Mesenchymal stem cell (in vitro differentiated cells and primary cell): ENCODE measurements around the gene GRAMD1B.

Source experiments
- DNase-seq: peaks from one replicate; pipeline ENCODE4 v3.0.0-alpha.2; 2013
- H2AFZ ChIP-seq: one replicate; pipeline ENCODE4 v1.6.1; 2013; ENCODE audit warnings: low read depth, mild to moderate bottlenecking, control low read depth, inconsistent platforms, low read length, moderate library complexity
- H2AK5ac ChIP-seq: 2 replicates; pipeline ENCODE4 v1.6.1; 2013; ENCODE audit warnings: low read length, moderate library complexity, mild to moderate bottlenecking, inconsistent platforms; ENCODE audit not compliant: severe bottlenecking
- H2BK120ac ChIP-seq: one replicate; pipeline ENCODE4 v1.6.1; 2013; ENCODE audit warnings: low read depth, mild to moderate bottlenecking, inconsistent platforms, low read length, moderate library complexity
- H2BK12ac ChIP-seq, 2 experiments: one replicate each; pipeline ENCODE4 v1.6.1; 2013; ENCODE audit warnings: inconsistent platforms in 2 of 2, low read length in 2 of 2, mild to moderate bottlenecking in 2 of 2, moderate library complexity in 2 of 2, control low read depth in 1 of 2
- H2BK15ac ChIP-seq: one replicate; pipeline ENCODE4 v1.6.1; 2013; ENCODE audit warnings: mild to moderate bottlenecking, low read depth, inconsistent platforms; ENCODE audit not compliant: poor library complexity, severe bottlenecking
- H2BK5ac ChIP-seq: 2 replicates; pipeline ENCODE4 v1.6.1; 2013; ENCODE audit warnings: low read depth, mild to moderate bottlenecking, low read length, control low read depth, inconsistent platforms; ENCODE audit not compliant: poor library complexity, severe bottlenecking
- H3K14ac ChIP-seq, 2 experiments: one replicate each; pipeline ENCODE4 v1.6.1; 2013; ENCODE audit warnings: inconsistent platforms in 2 of 2, low read length in 2 of 2, control low read depth in 1 of 2, mild to moderate bottlenecking in 1 of 2, moderate library complexity in 1 of 2
- H3K18ac ChIP-seq, 2 experiments: one replicate each; pipeline ENCODE4 v1.6.1; 2013; ENCODE audit warnings: inconsistent platforms in 2 of 2, low read length in 2 of 2, control low read depth in 1 of 2, low read depth in 1 of 2, mild to moderate bottlenecking in 1 of 2
- H3K23ac ChIP-seq, 2 experiments: one replicate each; pipeline ENCODE4 v1.6.1; 2013; ENCODE audit warnings: inconsistent platforms in 2 of 2, low read length in 2 of 2, mild to moderate bottlenecking in 2 of 2, moderate library complexity in 2 of 2, control low read depth in 1 of 2
- H3K27ac ChIP-seq: 2 replicates; pipeline ENCODE4 v1.5.1; 2013; ENCODE audit warnings: mild to moderate bottlenecking, moderate library complexity, low read length, control low read depth, inconsistent platforms; ENCODE audit not compliant: poor library complexity, severe bottlenecking
- H3K27me3 ChIP-seq, 2 experiments: 2 replicates each; pipeline versions ENCODE4 v1.6.1 to v1.7.0; 2013; ENCODE audit warnings: low read length in 2 of 2, mild to moderate bottlenecking in 2 of 2, moderate library complexity in 2 of 2, control low read depth in 1 of 2, inconsistent platforms in 1 of 2; ENCODE audit not compliant: control insufficient read depth in 1 of 2, insufficient read depth in 1 of 2
- H3K36me3 ChIP-seq, 2 experiments: 2 replicates each; pipeline versions ENCODE4 v1.6.1 to v1.7.0; 2013; ENCODE audit warnings: low read length in 2 of 2, control low read depth in 1 of 2, inconsistent platforms in 1 of 2, low read depth in 1 of 2, mild to moderate bottlenecking in 1 of 2; ENCODE audit not compliant: insufficient read depth in 2 of 2, control insufficient read depth in 1 of 2
- H3K4ac ChIP-seq, 2 experiments: one replicate each; pipeline ENCODE4 v1.6.1; 2013; ENCODE audit warnings: inconsistent platforms in 2 of 2, low read length in 2 of 2, mild to moderate bottlenecking in 2 of 2, moderate library complexity in 2 of 2, control low read depth in 1 of 2, low read depth in 1 of 2
- H3K4me1 ChIP-seq: 2 replicates; pipeline ENCODE4 v1.6.1; 2013; ENCODE audit warnings: low read depth, low read length, control low read depth; ENCODE audit not compliant: control insufficient read depth, insufficient read depth
- H3K4me2 ChIP-seq: 2 replicates; pipeline ENCODE4 v1.6.1; 2013; ENCODE audit warnings: low read length, mild to moderate bottlenecking, inconsistent platforms; ENCODE audit not compliant: poor library complexity, severe bottlenecking
- H3K4me3 ChIP-seq, 2 experiments: 2 replicates each; pipeline versions ENCODE4 v1.5.1 to v1.7.0; 2013; ENCODE audit warnings: low read length in 2 of 2, mild to moderate bottlenecking in 2 of 2, control low read depth in 1 of 2, low read depth in 1 of 2; ENCODE audit not compliant: insufficient read depth in 1 of 2
- H3K79me1 ChIP-seq: replicated peaks from 2 replicates; pipeline ENCODE4 v1.6.1; 2013; ENCODE audit warnings: mild to moderate bottlenecking, control low read depth, low read length, inconsistent platforms; ENCODE audit not compliant: poor library complexity, severe bottlenecking
- H3K9ac ChIP-seq: 2 replicates; pipeline ENCODE4 v1.7.0; 2013; ENCODE audit warnings: mild to moderate bottlenecking, low read length, moderate library complexity
- H3K9me3 ChIP-seq: 2 replicates; pipeline ENCODE4 v1.7.0; 2013; ENCODE audit warnings: mild to moderate bottlenecking, low read length; ENCODE audit not compliant: control insufficient read depth
- H4K8ac ChIP-seq: one replicate; pipeline ENCODE4 v1.6.1; 2013; ENCODE audit warnings: inconsistent platforms, mild to moderate bottlenecking, low read length, moderate library complexity
- H4K91ac ChIP-seq: one replicate; pipeline ENCODE4 v1.6.1; 2013; ENCODE audit warnings: mild to moderate bottlenecking, low read length, inconsistent platforms
- WGBS: methylation state at CpG from one replicate; pipeline ENCODE4 v1.1.7; 2013; ENCODE audit warnings: mixed read lengths; 5-methylcytosine and 5-hydroxymethylcytosine counted together

Gene GRAMD1B

DNA sequence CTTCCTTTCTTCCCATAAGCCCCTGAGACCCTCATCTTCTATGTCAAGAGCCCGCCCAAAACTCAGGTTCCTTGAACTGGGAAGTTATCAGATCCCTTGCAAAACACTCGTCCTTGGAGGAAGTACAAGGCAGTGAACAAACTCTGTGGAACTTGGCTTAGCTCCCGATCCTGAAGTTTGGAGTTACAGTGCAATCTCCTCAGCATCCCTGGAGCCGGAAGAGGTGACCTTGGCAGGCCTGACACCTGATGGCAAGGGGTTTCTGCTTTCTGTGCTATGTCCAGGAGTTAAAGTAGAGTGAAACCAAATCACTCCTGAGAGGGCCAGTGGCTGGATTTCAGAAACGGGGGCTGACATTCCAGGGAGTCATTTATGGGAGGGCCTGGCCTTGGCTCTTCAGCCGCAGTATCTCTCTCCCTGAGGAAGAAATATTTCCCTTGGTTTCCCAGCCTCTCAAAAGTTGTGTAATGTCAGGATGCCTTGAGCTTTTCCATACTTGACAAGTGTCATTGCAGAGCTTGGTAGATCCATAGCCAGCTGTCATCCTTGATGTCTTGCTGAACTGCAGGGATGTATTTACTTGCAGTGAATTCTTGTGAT lies 1.9 kb upstream of the GRAMD1B start:
- no peak overlapping the region for H2AK5ac ChIP-seq
- no peak overlapping the region for H3K9ac ChIP-seq
- H3K36me3 ChIP-seq = no peaks in the 10 kb centered on the region
- H3K4ac ChIP-seq = no peak overlapping the region
- H4K91ac ChIP-seq = no peak overlapping the region
- no peak overlapping the region for H3K23ac ChIP-seq
- no peak overlapping the region for H2BK15ac ChIP-seq
- WGBS = 73% methylated on average over 6 of the region's 6 CpGs
- H2BK12ac ChIP-seq = no peak overlapping the region
- H3K79me1 ChIP-seq = no peaks in the 10 kb centered on the region
- H3K14ac ChIP-seq = no peak overlapping the region
- H3K4me2 ChIP-seq = no peak overlapping the region
- peaks cover 22 to 54% of the 10 kb centered on the region in 2 experiments for H3K27me3 ChIP-seq
- H3K4me1 ChIP-seq = peaks cover 15% of the 10 kb centered on the region
- H4K8ac ChIP-seq = no peak overlapping the region
- DNase-seq = no peak
- H3K27ac ChIP-seq = no peak overlapping the region
- no peak overlapping the region for H2BK5ac ChIP-seq
- no peak overlapping the region for H2BK120ac ChIP-seq
- no peak overlapping the region for H2AFZ ChIP-seq
- no peak overlapping the region for H3K18ac ChIP-seq
- no peaks in the 10 kb centered on the region for H3K9me3 ChIP-seq
- no peak overlapping the region for H3K4me3 ChIP-seq

DNA sequence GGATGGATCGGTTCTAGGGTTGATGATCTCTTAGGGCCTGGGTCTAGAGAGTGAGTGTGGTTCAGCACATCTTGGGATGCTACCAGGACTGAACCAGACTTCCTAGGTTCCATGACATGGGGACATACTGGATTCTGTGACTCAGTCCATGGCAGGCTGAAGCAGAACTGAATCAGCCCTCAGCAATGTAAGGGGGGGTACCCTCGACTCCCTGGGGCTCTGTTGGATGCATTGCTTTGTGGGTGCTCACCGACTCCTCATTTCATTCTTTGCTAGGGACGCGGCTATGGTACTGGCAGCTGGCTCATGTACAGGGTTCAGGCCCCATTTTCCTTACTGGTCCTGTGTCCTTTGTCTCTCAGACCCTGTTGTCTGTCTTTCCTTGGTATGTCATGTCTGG lies 733 bp upstream of the GRAMD1B start:
- Histone ChIP-seq H2BK120ac (no peak overlapping the region), H3K27ac (no peak overlapping the region), H2BK5ac (no peak overlapping the region), H2BK12ac (no peak overlapping the region), H3K18ac (no peak overlapping the region), H3K36me3 (no peaks in the 10 kb centered on the region), H3K9me3 (no peaks in the 10 kb centered on the region), H3K79me1 (no peaks in the 10 kb centered on the region), H3K4me2 (no peak overlapping the region), H3K23ac (no peak overlapping the region), H3K4me1 (peaks cover 15% of the 10 kb centered on the region), H3K27me3 (peaks cover 20 to 47% of the 10 kb centered on the region in 2 experiments), H2BK15ac (no peak overlapping the region), H2AFZ (no peak overlapping the region), H3K14ac (no peak overlapping the region), H3K4me3 (peak overlapping the region in 1 of 2 experiments; percentile 91), H4K8ac (no peak overlapping the region), H3K9ac (peak overlapping the region; percentile 52), H3K4ac (no peak overlapping the region), H4K91ac (no peak overlapping the region), H2AK5ac (no peak overlapping the region)
- peak; percentile 30 for DNase-seq
- WGBS = 70% methylated on average over 5 of the region's 5 CpGs

DNA sequence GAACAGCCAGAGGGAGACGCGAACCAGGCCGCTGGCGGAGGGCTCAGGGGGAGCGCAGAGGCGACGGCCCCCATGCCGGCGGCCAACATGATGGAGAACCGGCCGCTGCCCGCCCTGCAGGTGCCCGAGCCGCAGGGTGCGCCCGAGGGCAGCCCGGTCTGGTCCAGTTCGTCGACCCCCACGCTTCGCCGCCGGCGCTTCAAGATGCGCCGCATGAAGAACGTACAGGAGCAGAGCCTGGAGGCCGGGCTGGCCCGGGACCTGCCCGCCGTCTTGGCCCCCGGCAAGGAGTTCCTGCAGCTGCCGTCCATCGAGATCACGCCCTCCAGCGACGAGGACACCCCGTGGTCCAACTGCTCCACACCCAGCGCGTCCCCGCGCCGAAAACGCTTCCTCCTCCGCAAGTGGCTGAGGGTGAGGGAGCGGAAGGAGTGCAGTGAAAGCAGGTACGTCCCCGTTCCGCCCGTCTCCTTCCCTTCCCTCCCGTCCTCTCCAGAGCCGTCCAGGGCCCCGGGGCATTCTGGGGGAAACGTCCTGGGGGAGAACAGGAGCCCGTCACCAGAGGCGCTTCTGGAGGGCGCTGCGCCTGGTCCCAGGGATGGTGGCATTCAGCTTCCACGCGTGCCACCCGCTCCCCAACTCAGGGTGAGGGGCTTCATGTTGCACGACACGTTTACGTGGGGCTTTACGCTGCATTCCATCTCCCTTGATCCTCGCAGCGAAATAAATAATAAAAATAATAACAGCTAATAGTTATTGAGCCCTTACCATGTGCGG lies 840 bp downstream of the GRAMD1B start:
- H2AFZ ChIP-seq = peak overlapping the region; percentile 93
- H2AK5ac ChIP-seq = no peak overlapping the region
- H3K23ac ChIP-seq = peak overlapping the region in 1 of 2 experiments; percentile 23
- peak overlapping the region; percentile 8 for H4K8ac ChIP-seq
- no peak overlapping the region for H3K4ac ChIP-seq
- H3K9me3 ChIP-seq = no peaks in the 10 kb centered on the region
- peaks cover 15% of the 10 kb centered on the region for H3K4me1 ChIP-seq
- H2BK120ac ChIP-seq = no peak overlapping the region
- H2BK12ac ChIP-seq = no peak overlapping the region
- no peak overlapping the region for H2BK15ac ChIP-seq
- H3K18ac ChIP-seq = peak overlapping the region in 1 of 2 experiments; percentile 18
- peak overlapping the region; percentile 84 for H3K9ac ChIP-seq
- 3% methylated on average over 53 of the region's 68 CpGs for WGBS
- peaks cover 7 to 31% of the 10 kb centered on the region in 2 experiments for H3K27me3 ChIP-seq
- H2BK5ac ChIP-seq = no peak overlapping the region
- H3K4me2 ChIP-seq = peak overlapping the region; percentile 92
- no peak overlapping the region for H4K91ac ChIP-seq
- peak overlapping the region; percentile 65 to 91 for H3K4me3 ChIP-seq
- H3K27ac ChIP-seq = no peak overlapping the region
- peak overlapping the region in 1 of 2 experiments; percentile 18 for H3K14ac ChIP-seq
- peak; percentile 32 for DNase-seq
- H3K79me1 ChIP-seq = no peaks in the 10 kb centered on the region
- H3K36me3 ChIP-seq = no peaks in the 10 kb centered on the region

DNA sequence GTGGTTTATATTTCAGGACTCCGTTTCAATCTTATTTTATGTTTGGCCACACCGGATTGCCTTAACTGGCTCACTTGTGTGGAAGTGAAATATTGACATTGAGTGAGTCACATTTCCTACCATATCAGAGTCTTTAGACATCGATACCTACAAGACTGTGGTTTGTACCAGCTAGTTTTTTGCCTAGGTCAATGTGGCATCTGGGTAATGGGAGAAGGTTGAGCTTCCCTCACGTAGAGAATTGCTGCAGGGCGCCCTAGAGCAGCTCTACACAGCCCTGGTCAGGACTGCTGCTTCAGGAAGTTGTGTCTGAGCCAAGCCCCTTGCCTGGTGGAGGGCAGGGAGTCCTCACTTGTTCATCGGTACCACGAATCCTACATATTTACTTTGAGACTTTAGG lies 1.6 kb downstream of the GRAMD1B start:
- Histone ChIP-seq H3K4me3 (peak overlapping the region in 1 of 2 experiments; percentile 91), H2BK5ac (no peak overlapping the region), H3K36me3 (no peaks in the 10 kb centered on the region), H3K27ac (no peak overlapping the region), H2BK12ac (no peak overlapping the region), H3K9ac (peak overlapping the region; percentile 84), H3K4me1 (peaks cover 15% of the 10 kb centered on the region), H3K4me2 (no peak overlapping the region), H4K8ac (no peak overlapping the region), H2BK15ac (no peak overlapping the region), H3K4ac (no peak overlapping the region), H4K91ac (no peak overlapping the region), H3K23ac (no peak overlapping the region), H3K18ac (no peak overlapping the region), H3K14ac (no peak overlapping the region), H3K27me3 (peaks cover under 1 to 24% of the 10 kb centered on the region in 2 experiments), H2AK5ac (no peak overlapping the region), H2BK120ac (no peak overlapping the region), H3K9me3 (no peaks in the 10 kb centered on the region), H2AFZ (no peak overlapping the region), H3K79me1 (no peaks in the 10 kb centered on the region)
- no peak for DNase-seq
- WGBS = 68% methylated on average over 5 of the region's 7 CpGs
